CD4-positive, alpha-beta T cell treated with Interleukin-17A for 4 hours (primary cell): ENCODE data around the gene AOAH.

Experiments
- DNase-seq: peaks from one replicate; pipeline ENCODE4 v3.0.0-alpha.2; 2020; ENCODE audit warnings: mixed read lengths

AOAH gene

GRCh38 chr7:36626111-36626510 lies 98.2 kb downstream of the AOAH start:
- DNase-seq = no peak

- DNase-seq = no peak
Measured at GRCh38 chr7:36625247-36625646, 99.0 kb downstream of the AOAH start.

- no peak for DNase-seq
Measured at GRCh38 chr7:36623247-36623646, 101.0 kb downstream of the AOAH start.

GRCh38 chr7:36621396-36621795 lies 102.9 kb downstream of the AOAH start:
- DNase-seq = no peak

GRCh38 chr7:36620166-36620708 lies 104.1 kb downstream of the AOAH start:
- no peak for DNase-seq

GRCh38 chr7:36617408-36617807 lies 106.9 kb downstream of the AOAH start:
- no peak for DNase-seq

- DNase-seq = no peak
Measured at GRCh38 chr7:36615852-36616540, 108.3 kb downstream of the AOAH start.

GRCh38 chr7:36614959-36615358 lies 109.3 kb downstream of the AOAH start:
- DNase-seq = no peak

GRCh38 chr7:36613031-36613614 lies 111.2 kb downstream of the AOAH start:
- DNase-seq = no peak

- DNase-seq = no peak
Measured at GRCh38 chr7:36611703-36612102, 112.6 kb downstream of the AOAH start.

- no peak for DNase-seq
Measured at GRCh38 chr7:36607721-36608095, 116.6 kb downstream of the AOAH start.

- no peak for DNase-seq
Measured at GRCh38 chr7:36606976-36607720, 117.1 kb downstream of the AOAH start.

- DNase-seq = no peak
Measured at GRCh38 chr7:36606153-36606975, 117.9 kb downstream of the AOAH start.

GRCh38 chr7:36605261-36606051 lies 118.8 kb downstream of the AOAH start:
- no peak for DNase-seq

- DNase-seq = no peak
Measured at GRCh38 chr7:36604806-36605205, 119.5 kb downstream of the AOAH start.

GRCh38 chr7:36602934-36603887 lies 121.1 kb downstream of the AOAH start:
- no peak for DNase-seq

- DNase-seq = no peak
Measured at GRCh38 chr7:36602511-36602910, 121.8 kb downstream of the AOAH start.

- no peak for DNase-seq
Measured at GRCh38 chr7:36601601-36602000, 122.7 kb downstream of the AOAH start.

- DNase-seq = peak; percentile 10
Measured at GRCh38 chr7:36600869-36601530, 123.3 kb downstream of the AOAH start.

- DNase-seq = no peak
Measured at GRCh38 chr7:36600314-36600682, 124.0 kb downstream of the AOAH start.
